Smooth muscle cell (in vitro differentiated cells): ENCODE data around the gene R3HDM4. TPM values are rescaled to one million over a fixed set of nuclear protein-coding genes. Genes with fewer than 3 reads are reported as not detected.

ENCODE experiments used
- DNase-seq: peaks from one replicate; lab custom pipeline; 2025; ENCODE audit not compliant: unreplicated experiment; lab: John Stamatoyannopoulos, UW
- H2AFZ ChIP-seq: fragments of 200-600 bp; sonication (generic); 2 replicates; pipeline ENCODE4 v1.6.0; 2016; ENCODE audit warnings: antibody characterized with exemption, low read depth, mild to moderate bottlenecking
- H3F3A ChIP-seq: fragments of 200-600 bp; sonication (generic); 2 replicates; pipeline ENCODE4 v1.6.0; 2017; ENCODE audit warnings: antibody characterized with exemption, low read depth
- H3K27ac ChIP-seq: fragments of 200-600 bp; sonication (generic); 2 replicates; pipeline ENCODE4 v1.5.1; 2016; ENCODE audit warnings: low read depth, mild to moderate bottlenecking
- H3K27me3 ChIP-seq: fragments of 200-600 bp; sonication (generic); 2 replicates; pipeline ENCODE4 v1.6.1; 2016; ENCODE audit warnings: low read depth, mild to moderate bottlenecking
- H3K36me3 ChIP-seq: fragments of 200-600 bp; sonication (generic); 2 replicates; pipeline ENCODE4 v1.5.1; 2016; ENCODE audit warnings: low read depth
- H3K4me1 ChIP-seq: fragments of 200-600 bp; sonication (generic); 2 replicates; pipeline ENCODE4 v1.5.1; 2016; ENCODE audit warnings: low read depth
- H3K4me2 ChIP-seq: fragments of 200-600 bp; sonication (generic); 2 replicates; pipeline ENCODE4 v1.6.0; 2016; ENCODE audit warnings: mild to moderate bottlenecking
- H3K4me3 ChIP-seq: fragments of 200-600 bp; sonication (generic); 2 replicates; pipeline ENCODE4 v1.5.1; 2016; ENCODE audit warnings: mild to moderate bottlenecking
- H3K79me2 ChIP-seq: fragments of 200-600 bp; sonication (generic); 2 replicates; pipeline ENCODE4 v1.6.0; 2016; ENCODE audit warnings: low read depth, mild to moderate bottlenecking
- H3K9ac ChIP-seq: fragments of 200-600 bp; sonication (generic); 2 replicates; pipeline ENCODE4 v1.6.0; 2016; ENCODE audit warnings: low read depth
- H3K9me3 ChIP-seq: fragments of 200-600 bp; sonication (generic); replicated peaks from 2 replicates; pipeline ENCODE4 v1.5.1; 2016; ENCODE audit warnings: low read depth
- H4K20me1 ChIP-seq: fragments of 200-600 bp; sonication (generic); 2 replicates; pipeline ENCODE4 v1.6.0; 2016; ENCODE audit warnings: low read depth
- CTCF ChIP-seq: fragments of 200-600 bp; sonication (generic); IDR thresholded peaks from 2 replicates; pipeline ENCODE4 v1.5.1; 2017; ENCODE audit warnings: borderline replicate concordance, mild to moderate bottlenecking, antibody characterized with exemption; ENCODE audit not compliant: insufficient read depth, poor library complexity, severe bottlenecking
- WGBS: methylation state at CpG from one replicate; pipeline ENCODE4 v1.1.7; 2016; ENCODE audit warnings: low lambda C conversion rate; 5-methylcytosine and 5-hydroxymethylcytosine counted together
- polyA plus RNA-seq: library from polyadenylated mRNA; unstranded; fragments of >200 nt; fragmentation: Nextera tagmentation; extraction: Ambion mirVana; gene quantifications from 2 replicates; pipeline ENCODE4 v1.2.1, GENCODE V29; 2016
- total RNA-seq: library from RNA; depleted of rRNA; stranded (reverse); fragments of >200 nt; gene quantifications from 2 replicates; pipeline ENCODE4 v1.2.3, GENCODE V29; 2014

The R3HDM4 gene
- total and polyA plus RNA-seq, 2 experiments from 2014 or later: 42.3 to 69.4 TPM

GRCh38 chr19:941292-942132, 28.5 kb upstream of the R3HDM4 start:
- H3K79me2 ChIP-seq: peaks cover 100% of the 10 kb centered on the region
- H3K27me3 ChIP-seq: no peaks in the 10 kb centered on the region
- TF ChIP-seq CTCF: no peak
- no peak for DNase-seq
- no peaks in the 10 kb centered on the region for H3K9me3 ChIP-seq
- H3K4me3 ChIP-seq: no peak overlapping the region
- no peaks in the 10 kb centered on the region for H3K4me1 ChIP-seq
- H3K9ac ChIP-seq: no peak overlapping the region
- H3K36me3 ChIP-seq: no peaks in the 10 kb centered on the region
- H2AFZ ChIP-seq: no peak overlapping the region
- H3K4me2 ChIP-seq: no peak overlapping the region
- H4K20me1 ChIP-seq: peaks cover 98% of the 10 kb centered on the region
- WGBS: 95% methylated on average over 29 of the region's 45 CpGs
- H3F3A ChIP-seq: peaks cover 3% of the 10 kb centered on the region
- no peak overlapping the region for H3K27ac ChIP-seq

- Histone ChIP-seq H3K9ac (no peak overlapping the region), H3K79me2 (peaks cover 100% of the 10 kb centered on the region), H3K36me3 (no peaks in the 10 kb centered on the region), H3K27me3 (no peaks in the 10 kb centered on the region), H3F3A (peaks cover 3% of the 10 kb centered on the region), H3K9me3 (no peaks in the 10 kb centered on the region), H3K4me2 (no peak overlapping the region), H2AFZ (no peak overlapping the region), H3K27ac (no peak overlapping the region), H3K4me3 (no peak overlapping the region), H3K4me1 (no peaks in the 10 kb centered on the region), H4K20me1 (peaks cover 98% of the 10 kb centered on the region)
- DNase-seq: no peak
- no peak for TF ChIP-seq CTCF
- WGBS: 80% methylated on average over 8 of the region's 64 CpGs
Measured at GRCh38 chr19:940591-941291, 27.7 kb upstream of the R3HDM4 start.

- Histone ChIP-seq H3K27me3 (no peaks in the 10 kb centered on the region), H3F3A (peaks cover 3% of the 10 kb centered on the region), H3K4me1 (no peaks in the 10 kb centered on the region), H3K4me3 (no peak overlapping the region), H3K9me3 (no peaks in the 10 kb centered on the region), H3K79me2 (peaks cover 100% of the 10 kb centered on the region), H2AFZ (no peak overlapping the region), H3K4me2 (no peak overlapping the region), H3K9ac (no peak overlapping the region), H3K27ac (peak overlapping the region; percentile 13), H4K20me1 (peaks cover 98% of the 10 kb centered on the region), H3K36me3 (no peaks in the 10 kb centered on the region)
- DNase-seq: no peak
- TF ChIP-seq CTCF: no peak
- WGBS: 97% methylated on average over 7 of the region's 7 CpGs
Measured at GRCh38 chr19:939922-940321, 26.9 kb upstream of the R3HDM4 start.
